Astrocyte of the cerebellum (primary cell): ENCODE measurements around the gene SYDE1.
A peak's percentile ranks its signal among the peaks of the same experiment; 100 is the strongest.
"Not testable (repeated sequence)": the region's sequence is repeated elsewhere in the genome, so short reads cannot be mapped to it uniquely, and the experiment has no call there.

Source experiments
- DNase-seq: peaks from one replicate; pipeline ENCODE4 v3.0.0-alpha.2; 2011; ENCODE audit warnings: low read depth
- H3K4me3 ChIP-seq: 2 replicates; pipeline ENCODE4 v1.5.1; 2011; ENCODE audit warnings: mild to moderate bottlenecking, low read depth, low read length, moderate library complexity
- CTCF ChIP-seq: IDR thresholded peaks from 2 replicates; pipeline ENCODE4 v1.5.1; 2012; ENCODE audit warnings: low read length, low read depth, moderate library complexity, mild to moderate bottlenecking; ENCODE audit errors: missing control alignments
- in situ Hi-C: cut with HindIII; loops from 2 replicates; pipeline ENCODE4 v1.10.0; 2017; ENCODE audit warnings: low sequenced_read_pairs

SYDE1 gene

DNA sequence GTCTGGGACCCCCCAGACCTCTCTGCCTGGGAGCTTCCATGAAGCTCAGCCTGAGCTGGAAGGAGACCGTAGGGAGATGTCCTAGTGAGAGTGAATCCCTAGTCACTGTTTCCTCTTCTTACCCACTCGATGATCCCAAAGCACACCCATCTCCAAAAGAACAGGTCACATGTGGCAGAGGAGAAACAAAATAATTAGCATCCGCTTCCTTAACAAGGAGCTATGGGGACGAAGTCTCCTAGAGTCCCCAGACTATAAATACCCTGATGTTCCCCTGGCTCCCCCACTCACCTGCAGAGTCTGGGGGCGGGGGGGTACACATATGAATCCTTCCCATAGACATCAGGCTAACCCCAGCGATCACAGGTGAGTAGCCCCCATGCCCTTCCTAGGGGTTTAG lies 25.3 kb upstream of the SYDE1 start, which contains the start of gene OR1I1:
TSS of gene OR1I1 (plus strand) at position 301 of the 400 bp plus-strand sequence. CDS start 4,855 bp downstream, outside the sequence.
- no peak for DNase-seq
- no peak for TF ChIP-seq CTCF
- H3K4me3 ChIP-seq: no peak within 1 kb of the TSS
- in situ Hi-C loops: no loop called here

DNA sequence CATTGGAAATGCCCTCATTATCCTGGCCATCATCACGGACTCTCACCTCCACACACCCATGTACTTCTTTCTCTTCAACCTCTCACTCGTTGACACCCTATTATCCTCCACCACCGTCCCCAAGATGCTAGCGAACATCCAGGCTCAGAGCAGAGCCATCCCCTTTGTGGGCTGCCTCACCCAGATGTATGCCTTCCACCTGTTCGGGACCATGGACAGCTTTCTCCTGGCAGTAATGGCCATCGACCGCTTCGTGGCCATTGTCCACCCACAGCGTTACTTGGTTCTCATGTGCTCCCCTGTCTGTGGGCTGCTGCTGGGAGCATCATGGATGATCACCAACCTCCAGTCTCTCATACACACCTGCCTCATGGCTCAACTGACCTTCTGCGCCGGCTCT lies 20.0 kb upstream of the SYDE1 start:
- H3K4me3 ChIP-seq: no peak overlapping the region
- in situ Hi-C loops: no loop called here
- DNase-seq: no peak
- TF ChIP-seq CTCF: no peak

GRCh38 chr19:15091918-15092753 lies 15.1 kb upstream of the SYDE1 start:
- in situ Hi-C loops: no loop called here
- DNase-seq: peak; percentile 69
- peak; percentile 61 for TF ChIP-seq CTCF
- no peak overlapping the region for H3K4me3 ChIP-seq

DNA sequence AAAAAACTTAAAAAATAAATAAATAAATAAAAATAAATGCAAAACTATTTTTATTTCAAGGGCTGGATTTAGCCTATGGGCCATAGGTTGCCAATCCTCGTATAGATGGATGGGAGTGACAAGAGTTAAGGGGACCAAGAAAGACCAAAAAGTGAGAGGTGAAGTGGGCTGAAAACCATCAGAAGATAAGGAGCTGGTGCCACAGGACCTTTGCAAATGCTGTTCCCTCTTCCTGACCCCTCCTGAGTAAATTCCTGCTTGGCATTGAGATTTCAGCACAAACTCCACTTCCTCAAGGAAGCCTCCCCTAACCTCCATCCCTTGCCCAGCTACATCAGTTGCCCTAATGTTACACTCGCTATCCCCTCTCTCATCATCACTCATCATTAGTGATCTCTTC lies 14.2 kb upstream of the SYDE1 start:
- in situ Hi-C loops: no loop called here
- no peak for TF ChIP-seq CTCF
- no peak for DNase-seq
- no peak overlapping the region for H3K4me3 ChIP-seq

- no peak for DNase-seq
- in situ Hi-C loops: no loop called here
- no peak overlapping the region for H3K4me3 ChIP-seq
- TF ChIP-seq CTCF: no peak
These were observed 11.0 kb upstream of the SYDE1 start for GRCh38 chr19:15096223-15096622.

- DNase-seq, in situ Hi-C loops, H3K4me3 ChIP-seq: not testable (repeated sequence)
These were observed 9.2 kb upstream of the SYDE1 start for GRCh38 chr19:15097980-15098379.

- no peak for DNase-seq
- in situ Hi-C loops: no loop called here
- TF ChIP-seq CTCF: no peak
- no peak overlapping the region for H3K4me3 ChIP-seq
These were observed 8.7 kb upstream of the SYDE1 start for GRCh38 chr19:15098460-15098859.
